ENCODE results near the gene NDUFS6. TPM values are rescaled to one million over a fixed set of nuclear protein-coding genes. Genes with fewer than 3 reads are reported as not detected.

The NDUFS6 gene
- total and polyA plus RNA-seq, 7 donors: 48.3 to 177 (median 61.5) TPM

DNA sequence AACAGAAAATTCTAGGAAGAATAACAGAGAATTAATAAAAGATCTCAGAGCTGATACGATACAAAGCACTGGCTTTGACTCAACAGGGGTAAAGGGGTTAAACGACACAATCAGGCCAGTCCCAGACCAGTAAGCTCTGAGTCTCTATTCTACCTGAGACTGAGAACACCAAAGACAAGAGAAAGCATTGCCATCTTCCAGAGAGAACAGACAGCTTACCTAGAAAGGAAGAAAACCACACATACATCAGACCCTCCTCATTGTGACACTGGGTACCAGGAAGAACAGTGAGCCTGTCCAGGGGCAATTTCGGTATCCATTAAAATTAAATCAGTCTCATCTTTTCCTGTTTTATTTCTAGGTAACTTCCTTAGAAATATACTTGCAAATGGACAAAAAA lies 42.6 kb upstream of the NDUFS6 start:
- no peak for TF ChIP-seq CTCF (IDR thresholded peaks at IDR 0.05)
- 84 to 89% (median 88%) methylated on average over 3 of the region's 3 CpGs for WGBS, 3 donors
- intact Hi-C loops (cut with DNase I): no loop called here
- no peak for ATAC-seq
- no peak overlapping the region for H3K27ac ChIP-seq
- H3K36me3 ChIP-seq (ENCODE audit: insufficient read depth in 1 of 2, low read depth in 1 of 2): no peaks in the 10 kb centered on the region
- H3K27me3 ChIP-seq (ENCODE audit: insufficient read depth in 3 of 3, low read length in 2 of 3): peaks cover 0 to 7% (median 5%) of the 10 kb centered on the region in 3 donors
- no peak overlapping the region for H3K4me3 ChIP-seq
- no peak for DNase-seq
- no peaks in the 10 kb centered on the region for H3K9me3 ChIP-seq
- H3K4me1 ChIP-seq: no peaks in the 10 kb centered on the region

DNA sequence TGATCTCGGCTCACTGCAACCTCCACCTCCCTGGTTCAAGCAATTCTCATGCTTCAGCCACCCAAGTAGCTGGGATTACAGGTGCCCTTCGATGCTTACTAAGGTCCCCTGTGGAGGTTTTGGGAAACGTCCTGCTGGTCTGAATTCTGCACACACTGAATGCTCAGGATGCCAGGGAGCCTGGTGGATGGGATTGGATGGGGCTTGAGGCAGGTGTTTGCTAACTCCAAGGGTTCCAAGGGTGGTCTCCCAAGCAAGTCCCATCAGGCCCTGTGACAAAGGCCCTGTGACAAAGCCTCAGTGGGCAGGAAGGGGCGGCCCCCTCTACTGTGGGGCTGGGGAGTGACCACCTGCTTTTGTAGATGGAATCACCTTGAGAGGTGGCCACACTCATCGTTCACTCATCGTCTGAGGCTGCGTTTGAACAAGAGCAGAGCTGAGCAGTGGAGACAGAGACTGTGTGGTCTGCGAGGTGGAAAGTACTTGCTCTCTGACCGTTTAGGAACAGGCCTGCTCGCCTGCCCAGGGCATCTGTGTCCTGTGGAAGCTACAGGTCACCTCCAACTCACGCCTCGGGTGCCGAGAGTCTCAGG lies 41.7 kb upstream of the NDUFS6 start:
- DNase-seq (no peak), ATAC-seq (no peak)
- Histone ChIP-seq H3K9me3 (no peaks in the 10 kb centered on the region), H3K4me1 (no peaks in the 10 kb centered on the region), H3K27ac (no peak overlapping the region), H3K4me3 (no peak overlapping the region), H3K36me3 (ENCODE audit: insufficient read depth in 1 of 2, low read depth in 1 of 2) (no peaks in the 10 kb centered on the region), H3K27me3 (ENCODE audit: insufficient read depth in 3 of 3, low read length in 2 of 3) (peaks cover 0 to 12% (median 8%) of the 10 kb centered on the region in 3 donors)
- no peak for TF ChIP-seq CTCF (IDR thresholded peaks at IDR 0.05)
- intact Hi-C loops (cut with DNase I): no loop called here
- WGBS, 3 donors: 79 to 81% (median 80%) methylated on average over 13 of the region's 13 CpGs

- Histone ChIP-seq H3K27me3 (ENCODE audit: insufficient read depth in 3 of 3, low read length in 2 of 3) (peaks cover 0 to 18% (median 8%) of the 10 kb centered on the region in 3 donors), H3K36me3 (ENCODE audit: insufficient read depth in 1 of 2, low read depth in 1 of 2) (no peaks in the 10 kb centered on the region), H3K4me1 (no peaks in the 10 kb centered on the region), H3K9me3 (no peaks in the 10 kb centered on the region), H3K4me3 (no peak overlapping the region), H3K27ac (no peak overlapping the region)
- DNase-seq: no peak
- ATAC-seq: no peak
- WGBS, 3 donors: 79 to 86% (median 80%) methylated on average over 4 of the region's 4 CpGs
- intact Hi-C loops (cut with DNase I): loop anchor here in 1 of 2 donors (5.0 kb wide), 1 partner anchor 272 kb away; no protein-coding TSS in a partner anchor
- TF ChIP-seq CTCF (IDR thresholded peaks at IDR 0.05): no peak
Observed at GRCh38 chr5:1760231-1760630, 41.0 kb upstream of the NDUFS6 start.

DNA sequence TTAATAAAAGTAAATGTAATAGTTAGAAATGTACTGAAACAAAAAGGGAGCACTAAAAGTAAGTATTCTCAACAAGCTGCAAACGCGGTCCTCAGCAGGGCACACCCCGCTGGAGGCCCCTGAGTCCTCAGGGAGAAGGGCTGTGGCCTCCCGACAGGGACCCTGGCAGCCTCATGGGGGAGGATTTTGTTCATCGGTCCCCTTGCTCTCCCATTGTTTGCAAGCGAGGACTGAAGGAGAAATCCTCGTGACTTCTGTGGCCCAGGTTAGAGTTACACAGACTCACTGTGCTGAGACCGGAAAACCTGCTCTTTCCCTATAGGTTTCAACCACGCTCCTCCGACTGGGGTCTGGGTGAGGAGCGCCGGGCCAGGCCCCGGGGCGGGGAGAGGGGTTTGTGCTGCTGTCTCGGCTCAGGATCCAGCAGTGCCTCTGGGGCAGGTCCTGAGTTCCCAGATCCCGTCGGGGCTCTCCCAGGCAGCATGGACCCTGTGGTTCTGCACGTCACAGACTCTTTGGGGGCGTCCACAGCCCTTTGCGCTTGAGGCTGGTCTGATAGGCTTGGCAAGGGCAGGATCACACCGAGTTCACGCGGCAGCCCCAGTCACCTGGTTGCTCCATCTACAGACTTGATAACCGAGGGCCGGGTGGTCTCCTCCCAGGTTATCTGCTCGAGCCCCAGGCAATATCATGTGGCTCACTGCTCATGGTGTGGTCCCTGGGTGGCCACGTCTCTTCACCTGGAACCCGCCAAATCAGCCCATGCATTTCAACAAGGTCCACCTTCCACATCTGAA lies 40.4 kb upstream of the NDUFS6 start:
- intact Hi-C loops (cut with DNase I): loop anchor here in 1 of 2 donors (5.0 kb wide), 1 partner anchor 271 kb away; no protein-coding TSS in a partner anchor
- no peak overlapping the region for H3K4me3 ChIP-seq
- H3K27me3 ChIP-seq (ENCODE audit: insufficient read depth in 3 of 3, low read length in 2 of 3): peaks cover 0 to 24% (median 12%) of the 10 kb centered on the region in 3 donors
- H3K27ac ChIP-seq: no peak overlapping the region
- H3K4me1 ChIP-seq: no peaks in the 10 kb centered on the region
- DNase-seq (no peak), ATAC-seq (no peak)
- H3K36me3 ChIP-seq (ENCODE audit: insufficient read depth in 1 of 2, low read depth in 1 of 2): no peaks in the 10 kb centered on the region
- 73 to 77% (median 73%) methylated on average over 26 to 28 of the region's 28 CpGs for WGBS, 3 donors
- no peak for TF ChIP-seq CTCF (IDR thresholded peaks at IDR 0.05)
- H3K9me3 ChIP-seq: no peaks in the 10 kb centered on the region
